ENCODE measurements around the gene GBX1.

The GBX1 gene

DNA sequence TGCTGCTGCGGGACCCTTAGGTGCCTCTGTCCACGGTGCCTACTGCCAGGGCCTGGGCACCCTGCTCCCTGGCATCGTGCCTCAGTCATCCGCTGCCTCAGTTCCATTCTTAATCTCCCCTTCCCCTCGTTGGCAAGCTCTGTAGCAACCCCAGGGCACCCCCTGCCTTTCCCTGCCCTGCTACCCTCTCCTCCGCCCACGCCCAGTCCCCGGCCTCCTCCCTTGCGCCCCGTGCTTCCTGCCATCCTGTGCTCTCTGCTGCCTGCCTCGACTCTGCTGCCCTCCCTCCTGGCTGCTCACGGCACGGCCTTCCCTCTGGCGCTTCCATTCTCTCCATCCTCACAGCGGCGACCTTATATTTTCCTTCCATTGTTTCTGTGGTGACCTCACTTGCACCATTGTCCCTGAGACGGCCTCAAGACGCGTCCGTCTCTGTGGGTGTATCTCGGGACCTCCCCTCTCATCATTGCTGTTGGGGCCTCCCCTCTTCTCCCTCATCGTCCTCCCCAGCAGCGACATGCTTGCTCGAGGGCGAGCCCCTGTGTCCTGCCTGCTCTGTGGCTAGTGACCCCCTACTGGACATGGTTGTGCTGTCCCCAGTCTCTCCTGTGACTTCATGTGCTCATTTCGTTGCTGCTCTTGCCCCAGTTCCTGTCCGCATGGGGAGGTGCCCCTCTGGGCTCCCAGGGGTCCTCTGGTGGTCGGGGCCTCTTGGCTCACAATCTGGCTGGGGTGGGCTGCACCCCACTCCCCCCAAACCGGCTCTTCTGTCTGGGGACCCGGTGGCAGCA is 45.9 kb downstream of the GBX1 start:
- CTCF ChIA-PET: interaction anchor here (0.9 to 1.3 kb wide), 2 partner anchors 9 to 11 kb away, joined by 3 to 5 read pairs; no protein-coding TSS in a partner anchor

GRCh38 chr7:151120896-151121295 is 46.6 kb downstream of the GBX1 start:
- POLR2A ChIA-PET: interaction anchor here (1.1 kb wide), 1 partner anchor 47 kb away, joined by 3 read pairs; no protein-coding TSS in a partner anchor
- TF ChIP-seq BHLHE40 (IDR thresholded peaks at IDR 0.05; ENCODE audit: borderline replicate concordance) (no peak), TARDBP (IDR thresholded peaks at IDR 0.05) (no peak), ZNF384 (IDR thresholded peaks at IDR 0.05) (no peak), SUZ12 (IDR thresholded peaks at IDR 0.05) (no peak), FOXK2 (IDR thresholded peaks at IDR 0.05) (no peak), NFRKB (IDR thresholded peaks at IDR 0.05) (no peak), FOXA1 (IDR thresholded peaks at IDR 0.05) (no peak), LEF1 (IDR thresholded peaks at IDR 0.05; ENCODE audit: borderline replicate concordance) (no peak), FOXM1 (IDR thresholded peaks at IDR 0.05; ENCODE audit: borderline replicate concordance) (no peak), L3MBTL2 (conservative IDR thresholded peaks at IDR 0.05) (no peak), CTBP1 (IDR thresholded peaks at IDR 0.05; ENCODE audit: borderline replicate concordance) (no peak), SP1 (IDR thresholded peaks at IDR 0.05) (no peak), ELF4 (IDR thresholded peaks at IDR 0.05) (no peak), ARNT (IDR thresholded peaks at IDR 0.05) (no peak), HDGF (IDR thresholded peaks at IDR 0.05; ENCODE audit: borderline replicate concordance) (no peak)
- TF ChIP-seq, protein P1, sequence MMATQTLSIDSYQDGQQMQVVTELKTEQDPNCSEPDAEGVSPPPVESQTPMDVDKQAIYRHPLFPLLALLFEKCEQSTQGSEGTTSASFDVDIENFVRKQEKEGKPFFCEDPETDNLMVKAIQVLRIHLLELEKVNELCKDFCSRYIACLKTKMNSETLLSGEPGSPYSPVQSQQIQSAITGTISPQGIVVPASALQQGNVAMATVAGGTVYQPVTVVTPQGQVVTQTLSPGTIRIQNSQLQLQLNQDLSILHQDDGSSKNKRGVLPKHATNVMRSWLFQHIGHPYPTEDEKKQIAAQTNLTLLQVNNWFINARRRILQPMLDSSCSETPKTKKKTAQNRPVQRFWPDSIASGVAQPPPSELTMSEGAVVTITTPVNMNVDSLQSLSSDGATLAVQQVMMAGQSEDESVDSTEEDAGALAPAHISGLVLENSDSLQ (IDR thresholded peaks at IDR 0.05): no peak
- CTCF ChIA-PET: interaction anchor here (0.9 to 1.3 kb wide), 2 partner anchors 10 kb away, joined by 3 to 5 read pairs; no protein-coding TSS in a partner anchor
- DNase-seq (ENCODE audit: extremely low spot score): no peak

More for the DNA sequence above, 45.9 kb downstream of the GBX1 start:
- no peak for DNase-seq (ENCODE audit: extremely low spot score)
- no peak for TF ChIP-seq FOXM1 (IDR thresholded peaks at IDR 0.05; ENCODE audit: borderline replicate concordance)
- TF ChIP-seq CTBP1 (IDR thresholded peaks at IDR 0.05; ENCODE audit: borderline replicate concordance): no peak
- no peak for TF ChIP-seq ARNT (IDR thresholded peaks at IDR 0.05)
- no peak for TF ChIP-seq HDGF (IDR thresholded peaks at IDR 0.05; ENCODE audit: borderline replicate concordance)
- no peak for TF ChIP-seq SUZ12 (IDR thresholded peaks at IDR 0.05)
- TF ChIP-seq BHLHE40 (IDR thresholded peaks at IDR 0.05; ENCODE audit: borderline replicate concordance): no peak
- TF ChIP-seq L3MBTL2 (conservative IDR thresholded peaks at IDR 0.05): no peak
- no peak for TF ChIP-seq FOXA1 (IDR thresholded peaks at IDR 0.05)
- TF ChIP-seq ZNF384 (IDR thresholded peaks at IDR 0.05): no peak
- POLR2A ChIA-PET: no interaction called here

DNA sequence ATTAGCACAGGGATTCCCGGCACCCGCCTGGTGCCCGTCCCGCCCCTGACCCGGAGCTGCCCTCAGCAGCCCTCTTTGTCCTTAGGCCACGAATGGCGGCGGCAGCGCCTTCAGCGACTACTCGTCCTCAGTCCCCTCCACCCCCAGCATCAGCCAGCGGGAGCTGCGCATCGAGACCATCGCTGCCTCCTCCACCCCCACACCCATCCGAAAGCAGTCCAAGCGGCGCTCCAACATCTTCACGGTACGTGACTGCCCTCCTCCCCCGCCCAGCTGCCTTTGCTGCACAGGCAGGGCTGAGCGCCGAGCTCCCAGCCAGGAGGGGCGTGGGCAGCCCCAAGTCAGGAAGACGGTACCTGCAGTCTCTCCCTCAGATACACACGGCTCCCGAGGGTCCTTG is 47.6 kb downstream of the GBX1 start:
- no peak for DNase-seq (ENCODE audit: extremely low spot score)
- ChIA-PET POLR2A (interaction anchor here (1.1 kb wide), 1 partner anchor 48 kb away, joined by 3 read pairs; no protein-coding TSS in a partner anchor), CTCF (interaction anchor here (1.0 to 1.3 kb wide), 2 partner anchors 9 to 10 kb away, joined by 5 read pairs; no protein-coding TSS in a partner anchor)
- TF ChIP-seq BHLHE40 (IDR thresholded peaks at IDR 0.05; ENCODE audit: borderline replicate concordance) (no peak), FOXA1 (IDR thresholded peaks at IDR 0.05) (no peak), NFRKB (IDR thresholded peaks at IDR 0.05) (no peak), SUZ12 (IDR thresholded peaks at IDR 0.05) (no peak), L3MBTL2 (conservative IDR thresholded peaks at IDR 0.05) (no peak), FOXK2 (IDR thresholded peaks at IDR 0.05) (no peak), SP1 (IDR thresholded peaks at IDR 0.05) (no peak), ARNT (IDR thresholded peaks at IDR 0.05) (no peak), ZNF384 (IDR thresholded peaks at IDR 0.05) (no peak)

DNA sequence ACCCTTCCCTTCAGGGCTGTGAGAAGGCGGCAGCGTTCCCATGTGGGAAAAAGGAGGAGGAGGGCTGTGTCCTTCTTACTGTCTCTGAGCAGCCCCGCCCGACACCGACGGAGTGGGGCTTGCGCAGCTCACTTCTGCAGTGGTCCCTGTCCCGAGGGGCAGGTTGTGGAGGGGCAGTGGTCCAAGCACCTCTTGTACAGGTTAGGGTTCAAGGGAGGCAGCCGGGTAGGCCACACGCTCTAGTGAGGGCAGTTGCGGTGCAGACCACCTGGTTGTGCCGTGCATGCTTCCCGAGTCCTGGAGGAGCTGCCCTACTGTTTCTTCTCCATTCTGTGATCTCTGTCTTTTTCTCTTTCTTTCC is 48.5 kb downstream of the GBX1 start:
- POLR2A ChIA-PET: no interaction called here
- TF ChIP-seq SUZ12 (IDR thresholded peaks at IDR 0.05): no peak
- no peak for TF ChIP-seq TARDBP (IDR thresholded peaks at IDR 0.05)
- TF ChIP-seq BHLHE40 (IDR thresholded peaks at IDR 0.05; ENCODE audit: borderline replicate concordance): no peak
- TF ChIP-seq FOXK2 (IDR thresholded peaks at IDR 0.05): no peak
- no peak for TF ChIP-seq L3MBTL2 (conservative IDR thresholded peaks at IDR 0.05)
- no peak for TF ChIP-seq CTBP1 (IDR thresholded peaks at IDR 0.05; ENCODE audit: borderline replicate concordance)
- TF ChIP-seq, protein P1 (IDR thresholded peaks at IDR 0.05): no peak
- TF ChIP-seq ARNT (IDR thresholded peaks at IDR 0.05): no peak
- TF ChIP-seq ZNF384 (IDR thresholded peaks at IDR 0.05): no peak
- no peak for TF ChIP-seq NFRKB (IDR thresholded peaks at IDR 0.05)
- no peak for TF ChIP-seq SP1 (IDR thresholded peaks at IDR 0.05)
- no peak for TF ChIP-seq HDGF (IDR thresholded peaks at IDR 0.05; ENCODE audit: borderline replicate concordance)
- TF ChIP-seq FOXA1 (IDR thresholded peaks at IDR 0.05): no peak
- TF ChIP-seq ELF4 (IDR thresholded peaks at IDR 0.05): no peak
- TF ChIP-seq LEF1 (IDR thresholded peaks at IDR 0.05; ENCODE audit: borderline replicate concordance): no peak
- no peak for TF ChIP-seq FOXM1 (IDR thresholded peaks at IDR 0.05; ENCODE audit: borderline replicate concordance)
- CTCF ChIA-PET: interaction anchor here (1.0 kb wide), 1 partner anchor 9 kb away, joined by 5 read pairs; no protein-coding TSS in a partner anchor
- DNase-seq (ENCODE audit: extremely low spot score): no peak

- TF ChIP-seq FOXK2 (IDR thresholded peaks at IDR 0.05) (no peak), L3MBTL2 (conservative IDR thresholded peaks at IDR 0.05) (no peak), SUZ12 (IDR thresholded peaks at IDR 0.05) (no peak), CTBP1 (IDR thresholded peaks at IDR 0.05; ENCODE audit: borderline replicate concordance) (no peak), ZNF384 (IDR thresholded peaks at IDR 0.05) (no peak), BHLHE40 (IDR thresholded peaks at IDR 0.05; ENCODE audit: borderline replicate concordance) (no peak), FOXA1 (IDR thresholded peaks at IDR 0.05) (no peak), ARNT (IDR thresholded peaks at IDR 0.05) (no peak), HDGF (IDR thresholded peaks at IDR 0.05; ENCODE audit: borderline replicate concordance) (no peak), NFRKB (IDR thresholded peaks at IDR 0.05) (no peak), SP1 (IDR thresholded peaks at IDR 0.05) (no peak), TARDBP (IDR thresholded peaks at IDR 0.05) (no peak), LEF1 (IDR thresholded peaks at IDR 0.05; ENCODE audit: borderline replicate concordance) (no peak), ELF4 (IDR thresholded peaks at IDR 0.05) (no peak), FOXM1 (IDR thresholded peaks at IDR 0.05; ENCODE audit: borderline replicate concordance) (no peak)
- TF ChIP-seq, protein P1 (IDR thresholded peaks at IDR 0.05): no peak
- POLR2A ChIA-PET: no interaction called here
- CTCF ChIA-PET: no interaction called here
- DNase-seq (ENCODE audit: extremely low spot score): no peak
Measured at GRCh38 chr7:151118108-151119054, 49.1 kb downstream of the GBX1 start.

Data from HEK293T (cell line).